HG02623 (cell line): ENCODE data around the gene TYW3.
A peak's percentile ranks its signal among the peaks of the same experiment; 100 is the strongest.
"Not testable (repeated sequence)": the region's sequence is repeated elsewhere in the genome, so short reads cannot be mapped to it uniquely, and the experiment has no call there.

Source experiments
- ATAC-seq: cut with Tn5 transposase; IDR thresholded peaks from one replicate; pipeline ENCODE4 v1.9.1; 2021; ENCODE audit warnings: moderate library complexity; ENCODE audit not compliant: unreplicated experiment

Gene TYW3

DNA sequence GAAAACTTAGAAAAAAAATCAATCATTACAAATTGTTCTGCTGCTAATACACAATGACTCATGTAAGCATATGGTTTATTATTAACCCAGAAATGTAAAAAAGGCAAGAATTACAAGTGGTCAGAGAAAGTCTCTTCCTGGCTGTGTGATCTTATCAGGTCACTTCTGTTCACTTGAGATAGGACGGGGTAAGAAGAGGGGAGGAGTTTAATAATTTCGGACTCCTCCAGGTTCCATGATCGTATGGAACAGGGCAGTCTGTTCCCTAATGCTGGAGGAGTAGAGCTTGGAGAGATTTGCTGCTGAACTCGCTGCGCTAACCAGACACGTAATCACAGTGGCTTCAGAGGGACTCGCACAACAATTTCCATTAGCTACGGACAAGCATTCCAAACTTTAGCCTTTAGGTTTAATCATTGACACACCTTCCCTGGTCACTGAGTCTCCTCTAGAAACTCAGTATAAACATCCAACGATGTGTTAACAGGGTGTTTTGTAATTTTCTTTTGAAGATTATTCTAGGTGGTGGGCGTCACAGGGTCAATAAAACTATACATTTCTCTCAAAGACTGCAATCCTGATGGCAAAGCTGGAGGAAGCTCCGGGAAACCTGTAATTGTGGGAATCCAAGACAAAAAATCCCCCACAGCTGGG, 1.4 kb upstream of the TYW3 start:
- no peak for ATAC-seq

DNA sequence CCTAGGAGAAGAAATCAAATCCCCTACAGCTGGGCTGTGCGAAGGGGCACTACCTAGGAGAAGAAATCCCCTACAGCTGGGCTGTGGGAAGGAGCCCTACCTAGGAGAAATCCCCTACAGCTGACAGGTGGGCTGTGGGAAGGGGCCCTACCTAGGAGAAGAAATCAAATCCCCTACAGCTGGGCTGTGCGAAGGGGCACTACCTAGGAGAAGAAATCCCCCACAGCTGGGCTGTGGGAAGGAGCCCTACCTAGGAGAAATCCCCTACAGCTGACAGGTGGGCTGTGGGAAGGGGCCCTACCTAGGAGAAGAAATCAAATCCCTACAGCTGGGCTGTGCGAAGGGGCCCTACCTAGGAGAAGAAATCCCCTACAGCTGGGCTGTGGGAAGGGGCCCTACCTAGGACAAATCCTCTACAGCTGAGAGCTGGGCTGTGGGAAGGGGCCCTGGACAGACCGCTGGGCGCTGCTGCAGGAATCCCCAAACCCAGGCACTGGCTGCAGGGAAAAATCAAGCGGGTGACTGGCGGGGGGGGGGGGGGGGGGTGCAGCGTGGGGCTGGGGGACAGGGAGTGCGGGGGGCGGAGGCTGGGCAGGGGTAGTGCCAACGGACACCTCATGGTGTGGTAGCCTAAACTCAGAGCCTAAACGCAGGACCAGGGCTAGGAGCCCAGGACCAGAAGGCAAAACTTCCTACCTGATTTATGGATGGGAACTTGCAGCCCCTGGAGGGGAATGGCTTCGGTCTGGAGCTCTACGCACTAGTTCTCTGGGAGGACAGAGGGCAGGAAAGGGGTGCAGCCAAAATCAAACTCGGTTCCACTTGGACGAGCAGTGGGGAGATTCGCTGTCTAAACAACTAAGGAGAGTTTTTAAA, 643 bp upstream of the TYW3 start:
- ATAC-seq = peak; percentile 17

DNA sequence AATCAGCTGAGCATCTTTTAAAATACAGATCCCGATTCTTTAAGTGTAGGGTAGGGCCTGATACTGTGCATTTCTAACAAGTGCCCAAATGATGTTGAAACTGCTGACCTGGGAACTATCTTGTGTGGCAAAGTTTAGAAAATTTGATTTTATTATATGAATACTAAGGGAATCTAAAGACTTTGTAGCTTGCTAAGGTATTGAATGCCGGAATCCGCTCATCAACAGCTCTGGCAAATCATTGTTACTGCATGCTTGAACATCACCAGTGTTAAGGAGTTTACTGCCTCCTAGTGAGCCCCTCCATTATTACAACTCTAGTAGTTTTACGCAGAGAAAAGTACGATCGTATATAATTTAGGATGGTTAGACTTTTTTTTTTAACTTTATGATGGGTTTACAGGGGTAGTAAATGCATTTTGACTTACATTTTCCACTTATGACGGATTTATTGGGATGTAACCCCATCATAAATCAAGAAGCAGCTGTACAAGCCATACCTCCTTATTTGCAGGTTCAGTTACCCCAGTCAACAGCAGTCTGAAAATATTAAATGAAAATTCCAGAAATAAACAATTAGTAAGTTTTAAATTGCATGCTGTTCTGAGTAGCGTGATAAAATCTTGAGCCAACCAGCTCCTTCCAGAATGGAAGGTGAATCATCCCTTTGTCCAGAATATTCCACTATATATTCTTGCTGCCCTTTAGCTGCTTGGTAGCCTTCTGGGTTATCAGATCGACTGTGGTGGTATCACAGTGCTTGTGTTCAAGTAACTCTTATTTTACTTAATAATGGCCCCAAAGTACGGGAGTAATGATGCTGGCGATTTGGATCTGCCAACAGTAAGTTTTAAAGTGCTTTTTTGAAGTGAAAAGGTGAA, 892 bp downstream of the TYW3 start:
- peak; percentile 42 for ATAC-seq

DNA sequence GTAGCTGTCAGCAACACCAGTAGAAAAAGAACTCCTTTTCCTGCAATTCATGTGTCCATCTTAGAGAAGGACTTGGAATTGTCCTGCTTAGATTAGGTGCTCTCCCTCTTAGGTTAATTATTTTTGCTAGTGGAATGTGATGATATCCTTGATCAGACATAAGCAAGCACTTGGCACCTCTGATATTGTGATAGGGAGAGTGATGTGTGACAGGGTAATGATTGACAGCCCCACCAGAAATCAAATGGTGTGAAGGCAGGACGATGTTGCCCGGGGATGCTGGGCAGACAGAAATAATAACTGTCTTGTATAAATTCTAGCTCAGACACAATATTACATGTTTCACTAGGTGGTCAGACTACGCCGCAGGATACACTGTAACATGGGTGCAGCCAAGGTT, 4.4 kb downstream of the TYW3 start:
- no peak for ATAC-seq

DNA sequence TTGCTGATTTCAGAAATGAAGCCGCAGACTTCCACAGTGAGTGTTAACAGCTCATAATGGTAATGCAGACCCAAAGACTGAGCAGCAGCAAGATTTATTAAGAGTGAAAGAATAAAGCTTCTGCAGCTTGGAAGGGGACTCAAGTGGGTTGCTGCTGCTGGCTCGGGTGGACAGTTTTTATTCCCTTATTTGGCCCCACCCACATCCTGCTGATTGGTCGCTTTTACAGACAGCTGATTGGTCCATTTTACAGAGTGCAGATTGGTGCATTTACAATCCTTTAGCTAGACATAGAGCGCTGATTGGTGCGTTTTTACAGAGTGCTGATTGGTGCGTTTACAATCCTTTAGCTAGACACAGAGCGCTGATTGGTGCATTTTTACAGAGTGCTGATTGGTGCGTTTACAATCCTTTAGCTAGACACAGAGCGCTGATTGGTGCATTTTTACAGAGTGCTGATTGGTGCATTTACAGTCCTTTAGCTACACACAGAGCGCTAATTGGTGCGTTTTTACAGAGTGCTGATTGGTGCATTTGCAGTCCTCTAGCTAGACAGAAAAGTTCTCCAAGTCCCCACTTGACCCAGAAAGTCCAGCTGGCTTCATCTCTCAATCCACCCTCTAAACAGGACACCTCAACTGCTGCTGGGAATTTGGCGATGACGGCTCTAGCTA, 7.5 kb downstream of the TYW3 start:
- not testable (repeated sequence) for ATAC-seq

DNA sequence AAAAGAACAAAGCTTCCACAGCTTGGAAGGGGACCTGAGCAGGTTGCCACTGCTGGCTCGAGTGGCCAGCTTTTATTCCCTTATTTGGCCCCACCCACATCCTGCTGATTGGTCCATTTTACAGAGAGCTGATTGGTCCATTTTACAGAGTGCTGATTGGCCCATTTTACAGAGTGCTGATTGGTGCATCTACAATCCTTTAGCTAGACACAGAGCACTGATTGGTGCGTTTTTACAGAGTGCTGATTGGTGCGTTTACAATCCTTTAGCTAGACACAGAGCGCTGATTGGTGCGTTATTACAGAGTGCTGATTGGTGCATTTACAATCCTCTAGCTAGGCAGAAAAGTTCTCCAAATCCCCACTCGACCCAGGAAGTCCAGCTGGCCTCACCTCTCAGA, 12.3 kb downstream of the TYW3 start:
- ATAC-seq = not testable (repeated sequence)

DNA sequence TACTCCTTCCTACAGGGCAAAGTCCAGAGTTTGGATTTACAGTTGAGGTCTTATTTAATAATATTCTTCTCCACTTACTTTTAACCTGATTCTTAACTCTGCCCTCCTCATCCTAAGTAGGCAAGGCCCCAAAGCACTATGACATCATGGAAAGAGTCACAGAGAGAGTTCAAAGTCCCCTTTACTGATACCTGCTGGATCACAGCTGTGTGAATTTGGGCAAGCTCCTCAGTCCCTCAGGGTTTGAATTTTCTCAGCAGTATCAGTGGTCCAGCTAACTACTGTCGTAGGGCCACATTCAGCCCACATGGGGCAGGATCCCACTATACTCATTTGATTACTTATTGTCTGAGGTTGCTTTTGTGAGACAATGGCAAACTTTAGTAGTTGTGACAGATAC, 16.0 kb downstream of the TYW3 start:
- ATAC-seq = peak; percentile 63

DNA sequence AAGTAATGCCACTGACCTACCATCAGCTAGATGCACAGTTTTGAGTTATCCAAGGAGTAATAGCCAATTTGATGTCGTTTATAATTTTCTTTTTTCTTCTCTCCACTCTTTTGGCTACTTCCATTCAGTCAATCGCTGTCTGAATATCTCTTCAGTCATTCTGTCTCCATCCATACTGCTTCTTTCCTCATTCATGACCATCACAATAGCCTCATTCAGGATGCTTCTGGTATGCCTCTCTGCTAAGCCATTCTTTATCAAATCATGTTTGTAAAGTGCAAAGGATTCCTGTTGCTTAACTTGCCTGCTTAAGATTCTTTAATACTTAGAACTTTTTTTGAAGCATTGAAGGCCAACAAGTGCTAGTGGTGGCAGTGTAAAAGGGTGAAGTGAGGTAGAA, 20.2 kb downstream of the TYW3 start:
- no peak for ATAC-seq

DNA sequence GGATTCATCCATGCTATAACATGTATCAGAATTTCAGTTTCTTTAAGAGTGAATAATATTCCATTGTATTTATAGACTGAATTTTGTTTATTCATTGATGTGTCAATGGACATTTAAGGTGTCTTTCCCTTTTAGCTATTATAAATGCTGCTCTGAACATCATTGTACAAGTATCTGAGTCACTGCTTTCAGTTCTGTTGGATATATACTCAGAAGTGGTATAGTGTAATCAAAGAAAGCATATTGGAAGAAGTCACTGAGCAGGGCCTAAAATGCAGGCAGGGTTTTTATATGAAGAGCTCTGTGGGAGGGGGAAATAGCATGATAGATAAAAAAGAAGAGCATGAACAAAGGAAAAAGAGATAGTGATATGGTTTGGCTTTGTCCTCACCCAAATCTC, 22.5 kb downstream of the TYW3 start:
- no peak for ATAC-seq

DNA sequence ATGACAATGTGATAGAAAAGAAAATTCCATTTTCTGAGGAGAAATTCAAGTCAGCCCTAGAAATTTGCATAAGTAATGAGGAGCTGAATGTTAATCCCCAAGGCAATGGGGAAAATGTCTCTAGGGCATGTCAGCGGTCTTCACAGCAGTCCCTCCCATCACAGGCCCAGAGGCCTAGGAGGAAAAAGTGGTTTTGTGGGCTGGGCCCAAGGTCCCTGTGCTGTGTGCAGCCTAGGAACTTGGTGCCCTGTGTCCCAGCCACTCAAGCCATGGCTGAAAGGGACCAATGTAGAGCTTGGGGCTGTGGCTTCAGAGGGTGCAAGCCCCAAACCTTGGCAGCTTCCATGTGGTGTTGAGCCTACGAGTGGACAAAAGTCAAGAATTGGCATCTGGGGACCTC, 23.7 kb downstream of the TYW3 start:
- ATAC-seq = not testable (repeated sequence)

DNA sequence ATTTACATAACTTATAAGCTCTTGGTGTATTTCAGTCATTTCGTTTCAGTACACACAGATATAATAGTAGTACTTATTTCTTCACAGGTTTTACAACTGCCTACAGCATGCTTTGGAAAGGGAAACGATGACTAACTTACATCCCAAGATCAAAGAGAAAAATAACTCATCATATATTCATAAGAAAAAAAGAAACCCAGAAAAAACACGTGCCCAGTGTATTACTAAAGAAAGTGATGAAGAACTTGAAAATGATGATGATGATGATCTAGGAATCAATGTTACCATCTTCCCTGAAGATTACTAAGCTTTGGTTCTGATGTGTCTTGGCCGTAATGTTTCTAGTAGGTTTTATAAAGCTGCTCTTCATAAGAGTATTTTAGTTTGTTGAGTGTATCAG, 30.9 kb downstream of the TYW3 start:
- no peak for ATAC-seq

DNA sequence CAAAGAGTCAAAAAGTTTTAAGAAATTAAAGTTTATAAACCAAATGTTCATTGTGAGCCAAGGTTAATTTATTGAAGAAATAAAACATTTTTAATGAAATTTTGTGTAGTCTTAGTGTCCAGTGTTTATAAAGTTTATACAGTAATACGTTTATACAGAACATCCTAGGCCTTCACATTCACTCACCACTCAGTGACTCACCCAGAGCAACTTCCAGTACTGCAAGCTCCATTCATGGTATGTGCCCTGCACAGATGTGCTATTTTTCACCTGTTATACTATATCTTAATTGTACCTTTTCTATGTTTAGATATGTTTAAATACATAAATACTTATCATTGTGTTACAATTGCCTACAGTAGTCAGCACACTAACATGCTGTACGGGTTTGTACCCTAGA, 33.6 kb downstream of the TYW3 start:
- ATAC-seq = no peak

DNA sequence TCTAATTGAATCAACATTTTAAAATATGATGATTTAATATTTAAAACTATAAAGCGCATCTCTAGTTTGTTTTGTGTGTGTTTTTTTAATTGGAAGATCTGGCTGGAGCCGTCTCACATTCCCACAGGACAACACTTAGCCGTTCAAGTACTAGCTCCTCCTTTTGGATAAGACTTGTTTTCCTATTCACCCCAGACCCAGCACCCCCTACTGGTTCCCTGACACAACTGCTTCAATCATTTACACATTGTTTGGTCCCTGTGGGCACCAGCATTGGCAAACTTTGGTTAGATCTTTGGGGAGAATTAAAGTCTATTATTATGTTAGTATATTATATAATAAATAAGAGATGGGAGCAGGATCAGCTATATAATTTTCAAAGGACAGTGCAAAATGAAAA, 34.5 kb downstream of the TYW3 start:
- ATAC-seq = peak; percentile 53

DNA sequence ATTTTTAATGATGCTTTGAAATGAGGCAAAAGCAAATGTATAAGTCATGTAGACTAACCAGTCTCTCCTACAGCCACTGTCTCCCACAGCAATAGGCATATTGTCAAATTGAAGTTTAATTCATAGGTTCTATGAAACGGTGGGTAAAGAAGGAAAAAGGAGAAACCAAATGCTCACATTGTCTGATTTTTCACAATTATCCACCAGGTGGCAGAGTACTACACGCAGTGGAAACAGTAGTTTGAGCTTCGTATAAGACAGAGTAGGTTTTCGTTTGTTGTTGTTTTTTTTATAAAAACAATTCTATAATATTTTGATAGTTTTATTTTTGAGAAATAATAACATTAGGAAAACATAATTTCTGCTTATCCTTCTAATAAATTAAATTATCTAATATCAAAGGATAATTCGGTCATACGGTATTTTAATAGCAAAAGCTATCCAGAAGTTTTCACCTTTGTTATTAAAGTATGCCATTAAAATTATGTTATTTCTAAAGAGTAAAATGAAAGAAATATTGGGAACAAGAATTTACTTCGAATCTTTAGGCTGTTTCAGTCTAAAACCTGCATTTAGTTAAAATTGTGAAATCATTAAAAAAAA, 39.1 kb downstream of the TYW3 start:
- peak; percentile 75 for ATAC-seq

DNA sequence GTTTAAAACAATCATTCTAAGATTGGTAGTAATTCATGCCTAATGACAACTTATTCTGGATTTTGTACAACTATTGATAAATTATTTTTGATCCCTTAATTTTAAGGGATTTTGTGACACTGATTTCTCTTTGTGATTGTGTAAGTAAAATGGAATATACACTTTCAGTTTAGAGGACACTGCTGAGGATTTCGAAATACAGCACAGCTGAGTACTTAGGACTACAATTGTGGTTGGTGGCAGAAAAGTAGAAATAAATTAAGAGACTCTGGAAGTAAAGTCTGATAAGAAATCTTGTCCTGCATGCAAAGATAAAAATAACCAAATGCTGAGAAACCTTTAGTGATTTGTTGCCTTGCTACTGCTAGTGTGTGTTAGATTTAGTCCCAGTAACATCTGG, 40.0 kb downstream of the TYW3 start:
- no peak for ATAC-seq

DNA sequence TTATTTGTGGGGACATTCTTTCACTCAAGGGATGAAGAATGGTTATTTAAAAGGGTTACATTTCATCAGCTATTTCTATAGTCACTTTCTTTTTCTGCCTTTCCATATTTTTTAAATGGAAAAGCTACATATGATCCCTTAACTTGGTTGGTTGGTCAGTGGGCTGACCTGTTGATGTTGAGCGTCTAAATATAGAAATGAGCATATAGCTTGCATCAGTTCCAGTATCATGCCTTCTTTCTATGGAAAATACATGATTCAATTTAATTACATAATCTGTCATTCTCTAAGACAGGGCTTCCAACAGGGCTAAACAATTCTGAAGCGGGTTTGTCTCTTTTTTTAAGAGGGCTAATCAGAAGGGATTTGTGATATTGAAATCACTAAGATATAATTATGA, 40.6 kb downstream of the TYW3 start:
- ATAC-seq = no peak

DNA sequence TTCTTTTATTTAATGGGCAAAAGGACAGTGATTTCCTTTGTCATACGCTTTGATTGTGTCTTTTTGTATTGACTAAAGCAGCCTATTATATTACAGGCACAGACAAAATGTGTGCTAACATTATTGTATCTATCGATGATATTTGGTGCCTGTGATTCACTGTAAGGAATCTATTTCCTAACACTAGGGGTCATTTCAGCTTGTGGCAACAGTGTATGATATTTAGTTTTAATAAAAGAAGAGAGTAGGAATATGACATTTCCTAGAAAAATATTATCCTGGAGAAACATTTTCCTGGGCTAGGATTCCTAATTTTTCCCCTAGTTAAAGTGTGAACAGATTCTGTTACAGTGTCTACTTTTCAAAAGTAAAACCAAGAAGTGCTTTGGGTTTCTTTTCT, 42.8 kb downstream of the TYW3 start:
- no peak for ATAC-seq

DNA sequence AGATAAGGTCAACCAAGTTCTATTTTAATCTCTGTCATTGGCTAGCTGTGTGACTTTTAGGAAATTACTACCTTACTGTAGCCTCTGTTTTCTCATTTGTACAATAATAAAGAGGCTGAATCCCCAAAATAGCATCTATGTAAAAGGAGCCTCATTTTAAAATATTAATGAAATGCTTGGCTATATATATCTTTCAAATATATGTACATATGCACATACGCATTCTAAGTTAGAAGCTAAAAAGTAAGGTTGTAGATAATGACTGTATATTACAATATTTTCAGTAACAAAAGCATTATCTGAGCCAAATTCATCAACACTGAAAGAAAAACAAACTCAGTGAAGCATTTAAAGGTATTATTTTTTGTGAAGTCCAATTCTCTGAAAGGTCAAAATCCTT, 44.6 kb downstream of the TYW3 start:
- ATAC-seq = no peak

DNA sequence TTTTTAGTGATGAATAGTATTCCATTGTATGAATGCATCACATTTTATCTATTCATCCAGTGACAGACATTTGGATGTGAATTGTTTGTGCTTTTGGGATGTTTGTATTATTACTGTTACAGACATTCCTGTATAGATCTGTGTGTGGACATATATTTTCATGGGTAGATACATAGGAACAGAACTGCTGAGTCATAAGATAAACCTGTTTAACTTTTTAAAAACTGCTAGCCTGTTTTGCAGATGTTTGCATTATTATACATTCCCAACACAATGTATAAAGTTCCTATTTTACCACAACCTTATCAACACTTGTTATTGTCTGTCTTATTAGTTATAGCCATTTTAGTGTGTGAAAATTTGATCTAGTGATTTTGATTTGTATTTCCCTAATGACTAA, 46.8 kb downstream of the TYW3 start:
- ATAC-seq = no peak

DNA sequence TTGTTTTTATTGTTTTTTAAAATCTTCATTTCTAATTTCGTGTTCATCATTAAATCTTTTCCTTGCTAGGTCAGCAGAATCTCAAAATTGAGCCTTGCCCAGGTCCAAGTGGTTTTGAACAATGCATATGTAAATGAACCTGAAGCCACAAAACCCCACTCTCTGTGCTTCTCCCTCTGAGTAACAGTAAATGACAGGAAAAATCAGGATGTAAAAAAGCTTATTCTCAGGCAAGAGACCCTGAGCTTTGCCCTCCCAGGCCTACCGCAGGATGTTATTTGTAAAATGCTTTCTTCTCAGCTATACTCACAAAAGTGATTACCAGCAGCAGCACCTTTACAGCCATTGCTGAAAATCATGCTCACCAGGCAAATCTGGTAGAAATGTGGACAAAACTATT, 47.6 kb downstream of the TYW3 start:
- ATAC-seq = no peak

DNA sequence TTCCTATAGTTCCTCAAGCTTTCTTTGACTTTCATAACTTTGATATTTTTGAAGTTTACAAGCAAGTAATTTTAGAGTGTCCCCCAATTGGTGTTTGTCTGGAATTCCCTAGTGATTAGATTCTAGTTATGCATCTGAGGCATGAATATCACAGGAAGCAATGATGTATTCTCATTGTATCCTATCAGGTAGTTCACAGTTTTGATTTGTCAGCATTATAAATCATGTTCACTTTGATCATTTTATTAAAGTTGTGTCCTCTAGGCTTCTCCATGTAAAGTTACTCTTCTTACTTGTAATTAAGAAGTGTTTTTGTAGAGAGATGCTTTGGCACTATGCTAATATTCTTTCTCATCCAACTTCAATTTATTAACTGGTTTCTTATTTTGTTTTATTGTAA, 53.0 kb downstream of the TYW3 start:
- no peak for ATAC-seq
